Thyroid gland (tissue), 4 donors: Measurements from ENCODE around the gene ZBP1. TPM values are rescaled to one million over a fixed set of nuclear protein-coding genes. Genes with fewer than 3 reads are reported as not detected.

Source experiments
- DNase-seq, 2 donors: peaks; one replicate each; pipeline ENCODE4 v3.0.0-alpha.2; 2019
- H3K27ac ChIP-seq, 3 donors: fragments of 200-600 bp; sonication (generic); 1 replicate in 2 of 3; 2 replicates in 1 of 3; pipeline ENCODE4 v1.5.1; 2016 to 2019; ENCODE audit warnings: mild to moderate bottlenecking in 1 of 3, moderate library complexity in 1 of 3
- H3K27me3 ChIP-seq: fragments of 200-600 bp; sonication (generic); one replicate; pipeline ENCODE4 v1.5.1; 2019
- H3K36me3 ChIP-seq, 2 donors: fragments of 200-600 bp; sonication (generic); one replicate each; pipeline ENCODE4 v1.5.1; 2016 to 2019
- H3K4me1 ChIP-seq, 2 donors: fragments of 200-600 bp; sonication (generic); one replicate each; pipeline ENCODE4 v1.5.1; 2017 to 2019
- H3K4me3 ChIP-seq, 3 donors: fragments of 200-600 bp; sonication (generic); replicated peaks in 1 of 3; 1 replicate in 2 of 3; 2 replicates in 1 of 3; pipeline ENCODE4 v1.5.1; 2016; ENCODE audit warnings: mild to moderate bottlenecking in 1 of 3
- H3K9me3 ChIP-seq: fragments of 200-600 bp; sonication (generic); one replicate; pipeline ENCODE4 v1.5.1; 2017
- POLR2A ChIP-seq, 2 donors: fragments of 450-650 bp; IDR thresholded peaks; one replicate each; pipeline ENCODE4 v1.6.1; 2017; ENCODE audit warnings: antibody characterized with exemption in 2 of 2, mild to moderate bottlenecking in 2 of 2, moderate library complexity in 1 of 2
- WGBS, 2 donors: methylation state at CpG; one replicate each; pipeline ENCODE4 v1.1.5; 2017; 5-methylcytosine and 5-hydroxymethylcytosine counted together
- intact Hi-C: fragments of 100-400 bp; cut with DNase I; formaldehyde crosslinking; loops from one replicate; pipeline ENCODE4 v1.15.1; 2023
- total RNA-seq, 4 donors: library from RNA; depleted of rRNA; stranded (reverse); fragments of >200 nt; gene quantifications; one replicate each; pipeline ENCODE4 v1.2.3, GENCODE V29; 2016
- TF ChIP-seq, protein P1 (sequence below), 6 experiments: fragments of 200-600 bp in 3 of 6; fragments of 450-650 bp in 3 of 6; sonication (generic) in 3 of 6; IDR thresholded peaks; one replicate each; pipeline ENCODE4 v1.5.1; 2016 to 2019; ENCODE audit warnings: antibody characterized with exemption in 6 of 6, mild to moderate bottlenecking in 2 of 6, inconsistent platforms in 1 of 6, moderate library complexity in 1 of 6

The ZBP1 gene
- total RNA-seq, 4 donors from 2014 or later = 0.33 to 1.5 (median 0.34) TPM; not detected in 1

DNA sequence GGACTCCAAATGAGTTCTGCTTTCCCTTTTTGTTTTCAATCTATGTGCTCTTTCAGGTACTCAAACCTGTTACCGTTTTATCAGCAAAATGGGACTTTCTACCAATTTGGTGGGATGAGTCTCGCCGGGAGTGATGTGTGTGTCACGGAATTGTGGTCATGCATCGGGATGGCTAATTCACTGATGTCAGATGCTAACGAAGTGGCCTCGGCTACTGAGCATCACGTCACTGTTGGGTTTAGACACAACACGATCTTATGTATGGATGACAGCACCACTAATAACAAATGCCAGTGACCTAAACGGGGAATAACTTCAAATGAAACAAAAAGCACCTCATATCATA lies 61.0 kb downstream of the ZBP1 start:
- no peak for TF ChIP-seq POLR2A (IDR thresholded peaks at IDR 0.05)
- TF ChIP-seq, protein P1, sequence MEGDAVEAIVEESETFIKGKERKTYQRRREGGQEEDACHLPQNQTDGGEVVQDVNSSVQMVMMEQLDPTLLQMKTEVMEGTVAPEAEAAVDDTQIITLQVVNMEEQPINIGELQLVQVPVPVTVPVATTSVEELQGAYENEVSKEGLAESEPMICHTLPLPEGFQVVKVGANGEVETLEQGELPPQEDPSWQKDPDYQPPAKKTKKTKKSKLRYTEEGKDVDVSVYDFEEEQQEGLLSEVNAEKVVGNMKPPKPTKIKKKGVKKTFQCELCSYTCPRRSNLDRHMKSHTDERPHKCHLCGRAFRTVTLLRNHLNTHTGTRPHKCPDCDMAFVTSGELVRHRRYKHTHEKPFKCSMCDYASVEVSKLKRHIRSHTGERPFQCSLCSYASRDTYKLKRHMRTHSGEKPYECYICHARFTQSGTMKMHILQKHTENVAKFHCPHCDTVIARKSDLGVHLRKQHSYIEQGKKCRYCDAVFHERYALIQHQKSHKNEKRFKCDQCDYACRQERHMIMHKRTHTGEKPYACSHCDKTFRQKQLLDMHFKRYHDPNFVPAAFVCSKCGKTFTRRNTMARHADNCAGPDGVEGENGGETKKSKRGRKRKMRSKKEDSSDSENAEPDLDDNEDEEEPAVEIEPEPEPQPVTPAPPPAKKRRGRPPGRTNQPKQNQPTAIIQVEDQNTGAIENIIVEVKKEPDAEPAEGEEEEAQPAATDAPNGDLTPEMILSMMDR (IDR thresholded peaks at IDR 0.05) = no peak
- Histone ChIP-seq H3K9me3 (no peaks in the 10 kb centered on the region), H3K4me1 (peaks cover 7 to 8% of the 10 kb centered on the region in 2 donors), H3K4me3 (no peak overlapping the region), H3K27ac (no peak overlapping the region), H3K27me3 (no peaks in the 10 kb centered on the region), H3K36me3 (no peaks in the 10 kb centered on the region)
- intact Hi-C loops = no loop called here
- WGBS, 2 donors = 85 to 89% methylated on average over 10 of the region's 10 CpGs
- no peak for DNase-seq

DNA sequence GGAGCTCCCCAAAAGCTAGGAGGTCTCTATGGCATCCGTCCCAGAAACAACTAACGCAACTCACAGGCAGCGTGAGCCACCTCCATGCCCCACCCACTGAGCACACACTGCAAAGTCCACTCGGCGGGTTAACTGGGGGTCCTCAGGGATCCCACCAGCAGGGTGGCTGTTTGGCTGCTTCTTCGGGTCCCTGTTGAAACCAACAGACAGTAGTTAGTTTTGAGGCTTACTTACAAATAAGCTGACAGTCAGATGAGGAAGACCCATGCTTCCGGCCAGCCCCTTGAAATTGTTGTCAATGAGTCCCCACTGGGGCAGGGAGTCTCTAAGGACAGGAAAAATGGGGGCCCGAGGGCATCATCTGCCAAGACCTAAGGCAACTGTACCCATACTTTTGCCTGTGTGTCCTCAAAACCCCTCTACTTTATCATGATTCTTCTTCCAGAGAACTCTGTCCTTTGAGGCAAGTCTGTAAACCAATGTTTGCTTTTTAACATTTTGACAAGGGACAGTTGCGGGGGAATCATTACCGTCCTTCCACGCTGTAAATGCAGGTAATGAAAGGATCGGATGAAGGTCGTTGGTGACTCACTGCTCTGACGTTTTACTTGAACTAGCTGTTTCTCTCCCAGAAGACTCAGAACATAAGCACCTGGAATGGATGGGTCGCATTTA lies 61.5 kb downstream of the ZBP1 start:
- TF ChIP-seq, protein P1 (IDR thresholded peaks at IDR 0.05) = no peak
- TF ChIP-seq POLR2A (IDR thresholded peaks at IDR 0.05) = no peak
- WGBS, 2 donors = 73 to 75% methylated on average over 15 of the region's 15 CpGs
- no peaks in the 10 kb centered on the region for H3K36me3 ChIP-seq
- H3K27me3 ChIP-seq = no peaks in the 10 kb centered on the region
- H3K27ac ChIP-seq = no peak overlapping the region
- H3K4me3 ChIP-seq = no peak overlapping the region
- intact Hi-C loops = no loop called here
- H3K9me3 ChIP-seq = no peaks in the 10 kb centered on the region
- DNase-seq = no peak
- H3K4me1 ChIP-seq = peaks cover 7 to 8% of the 10 kb centered on the region in 2 donors

DNA sequence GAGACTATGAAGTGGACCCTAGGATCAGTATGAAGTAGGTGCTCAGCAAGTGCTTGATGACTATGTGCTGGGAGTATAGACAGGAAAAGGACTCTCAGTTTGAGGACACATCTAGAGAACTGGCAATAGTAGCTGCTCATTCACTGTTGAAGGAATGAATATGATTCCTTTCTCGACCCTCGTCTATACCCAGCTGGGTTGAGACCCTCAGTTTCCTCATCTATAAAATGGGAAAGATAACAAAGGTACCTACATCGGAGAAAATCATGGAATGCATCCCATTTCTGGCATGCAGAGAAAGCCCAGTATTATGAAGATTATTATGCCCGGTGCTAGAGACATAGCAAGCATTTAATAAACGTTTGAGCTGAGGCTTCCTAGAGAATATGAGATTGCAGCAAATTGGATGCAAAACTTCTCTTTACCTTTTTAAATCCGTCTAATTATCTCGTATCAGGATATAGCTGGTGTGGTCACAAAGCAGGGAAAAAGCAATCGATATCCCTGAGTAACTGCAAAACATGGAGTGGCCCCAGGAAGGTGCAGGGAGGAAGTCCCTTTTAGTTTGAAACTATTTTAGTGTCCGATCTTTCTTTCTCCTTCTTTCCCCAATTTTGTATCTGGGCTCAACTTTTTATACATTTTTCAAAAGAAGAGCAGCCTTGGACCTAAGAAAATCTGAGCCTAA lies 62.2 kb downstream of the ZBP1 start:
- intact Hi-C loops = no loop called here
- Histone ChIP-seq H3K4me1 (peaks cover 7 to 8% of the 10 kb centered on the region in 2 donors), H3K9me3 (no peaks in the 10 kb centered on the region), H3K27ac (no peak overlapping the region), H3K36me3 (no peaks in the 10 kb centered on the region), H3K4me3 (no peak overlapping the region), H3K27me3 (no peaks in the 10 kb centered on the region)
- no peak for TF ChIP-seq POLR2A (IDR thresholded peaks at IDR 0.05)
- TF ChIP-seq, protein P1 (IDR thresholded peaks at IDR 0.05) = no peak
- WGBS, 2 donors = 63 to 64% methylated on average over 9 of the region's 9 CpGs
- no peak for DNase-seq

DNA sequence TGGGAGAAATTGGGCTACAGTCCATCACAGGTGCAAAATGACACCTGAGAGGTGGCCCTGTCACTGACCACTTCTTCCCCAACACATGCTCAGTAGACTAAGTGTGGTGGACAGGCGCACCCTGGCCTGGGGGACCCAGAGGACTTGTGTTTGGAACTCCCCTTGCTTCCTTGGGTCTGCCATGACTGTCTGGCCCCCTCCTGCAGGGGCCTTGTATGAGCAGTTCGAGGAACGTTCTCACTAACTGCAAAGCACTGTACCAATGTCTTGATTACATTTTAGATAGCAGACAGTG lies 63.3 kb downstream of the ZBP1 start:
- intact Hi-C loops = no loop called here
- WGBS, 2 donors = 69% methylated on average over 2 to 3 of the region's 3 CpGs
- peaks cover 7 to 8% of the 10 kb centered on the region in 2 donors for H3K4me1 ChIP-seq
- no peaks in the 10 kb centered on the region for H3K36me3 ChIP-seq
- no peak for DNase-seq
- no peaks in the 10 kb centered on the region for H3K27me3 ChIP-seq
- H3K9me3 ChIP-seq = no peaks in the 10 kb centered on the region
- H3K4me3 ChIP-seq = no peak overlapping the region
- H3K27ac ChIP-seq = no peak overlapping the region
- no peak for TF ChIP-seq POLR2A (IDR thresholded peaks at IDR 0.05)

DNA sequence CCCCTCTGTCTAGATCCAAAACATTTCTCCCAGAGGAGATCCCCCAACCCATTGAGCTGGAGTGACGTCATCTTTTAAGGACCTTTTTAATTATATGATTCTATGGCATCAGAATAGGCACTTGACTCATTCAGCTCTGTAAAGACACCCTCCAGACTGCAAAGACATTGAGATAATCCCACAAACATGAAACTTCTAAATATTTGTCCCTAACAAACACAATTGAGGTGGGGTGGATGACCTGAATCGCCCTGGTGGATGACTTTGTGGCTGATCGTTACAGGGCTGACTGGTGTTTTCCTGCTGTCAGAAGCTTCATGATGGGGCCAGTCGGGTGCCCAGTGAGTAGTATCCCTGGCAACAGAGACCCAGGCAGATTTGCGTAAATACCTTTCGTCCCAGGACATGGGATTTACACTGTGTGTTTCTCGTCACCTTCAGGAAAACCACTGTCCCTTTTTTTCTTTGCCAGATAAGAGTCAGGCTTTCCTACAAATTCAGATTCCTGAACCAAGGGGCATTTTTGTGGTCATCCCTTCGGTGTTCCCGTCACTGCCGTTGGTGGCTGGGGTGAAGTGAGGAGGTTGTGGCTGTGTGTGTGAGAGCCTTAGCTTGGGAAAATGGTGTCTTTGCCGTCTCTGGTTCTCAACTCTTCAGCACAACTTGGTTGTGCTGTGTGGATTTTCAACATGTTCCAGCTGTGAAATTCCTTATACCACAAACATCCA lies 64.6 kb downstream of the ZBP1 start:
- H3K4me1 ChIP-seq = no peaks in the 10 kb centered on the region
- TF ChIP-seq POLR2A (IDR thresholded peaks at IDR 0.05) = no peak
- TF ChIP-seq, protein P1 (IDR thresholded peaks at IDR 0.05) = no peak
- H3K4me3 ChIP-seq = no peak overlapping the region
- DNase-seq = no peak
- WGBS, 2 donors = 88% methylated on average over 11 of the region's 11 CpGs
- no peaks in the 10 kb centered on the region for H3K36me3 ChIP-seq
- intact Hi-C loops = no loop called here
- H3K27me3 ChIP-seq = no peaks in the 10 kb centered on the region
- no peak overlapping the region for H3K27ac ChIP-seq
- H3K9me3 ChIP-seq = no peaks in the 10 kb centered on the region

Other genes starting within 250 kb of the ZBP1 start
- gene RBM38, start 229.0 kb downstream of the ZBP1 start, total RNA-seq = 10 to 100 TPM; 11.0 to 16.0 (median 12.0) TPM
- gene CTCFL, start 95.3 kb downstream of the ZBP1 start, total RNA-seq = under 1 TPM in 2 of 4 donors, not detected in 2; 0.13 to 0.46 TPM
- gene PCK1, start 59.3 kb downstream of the ZBP1 start, total RNA-seq = 1 to 10 TPM in 3 of 4 donors, under 1 TPM in 1; 0.56 to 3.4 (median 2.2) TPM
- 10 to 100 TPM in 1 of 4 donors, 1 to 10 TPM in 3; 6.5 to 12.6 (median 8.3) TPM for gene PMEPA1, start 89.6 kb upstream of the ZBP1 start, total RNA-seq